ENCODE measurements around the gene HDAC3.
"Not testable (repeated sequence)": the region's sequence is repeated elsewhere in the genome, so short reads cannot be mapped to it uniquely, and the experiment has no call there.

The HDAC3 gene

DNA sequence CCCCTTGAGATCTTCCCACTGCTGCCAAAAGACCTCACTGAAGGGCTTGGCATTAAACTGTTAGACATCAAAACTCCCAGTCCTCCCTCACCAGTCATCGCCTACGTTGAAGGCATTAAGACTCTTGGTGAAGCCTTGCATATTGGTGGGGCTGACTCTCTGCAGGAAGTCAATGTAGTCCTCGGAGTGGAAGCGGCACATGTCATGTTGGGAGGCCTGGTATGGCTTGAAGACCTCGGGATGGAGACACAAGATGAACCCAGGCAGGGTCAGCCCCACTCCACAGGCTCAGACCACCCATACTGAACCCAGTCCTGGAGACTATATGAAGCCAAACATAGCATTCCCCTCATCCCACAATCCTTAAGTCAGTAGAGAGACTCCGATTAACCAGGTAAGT, 1.9 kb downstream of the HDAC3 start:
- no peak for DNase-seq (ENCODE audit: low read depth, low spot score)

DNA sequence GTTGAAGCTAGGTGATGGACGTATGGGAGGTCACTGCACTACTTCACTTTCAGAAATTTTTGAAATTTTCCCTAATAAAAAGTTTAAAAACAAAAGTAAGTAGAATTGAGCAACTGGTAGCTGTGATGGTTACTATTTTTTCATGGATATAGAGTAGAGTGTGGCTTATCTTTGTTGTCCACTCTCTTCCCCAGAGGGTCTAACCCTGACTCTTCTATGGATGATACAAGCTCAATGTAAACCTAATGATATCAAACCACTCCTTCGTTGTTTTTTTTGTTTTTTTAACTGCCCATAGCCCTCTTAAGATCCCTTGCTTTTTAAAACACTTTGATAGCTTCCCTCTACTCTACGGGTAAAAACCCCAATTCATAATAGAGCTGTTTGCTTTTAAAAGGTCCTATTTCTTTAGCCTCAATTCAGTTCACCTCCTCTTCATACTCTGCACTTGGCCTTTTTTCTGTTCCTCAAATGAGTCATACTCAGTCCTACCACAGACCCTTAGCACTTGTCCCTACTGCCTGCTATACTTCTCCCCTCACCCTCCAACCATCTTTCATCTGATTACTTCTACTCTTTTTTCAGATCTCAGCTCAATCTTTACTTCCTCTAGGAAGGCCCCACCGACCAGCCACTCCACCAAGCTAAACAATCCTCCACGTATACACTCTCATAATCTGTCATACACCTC, 2.6 kb downstream of the HDAC3 start:
- no peak for DNase-seq (ENCODE audit: low read depth, low spot score)

DNA sequence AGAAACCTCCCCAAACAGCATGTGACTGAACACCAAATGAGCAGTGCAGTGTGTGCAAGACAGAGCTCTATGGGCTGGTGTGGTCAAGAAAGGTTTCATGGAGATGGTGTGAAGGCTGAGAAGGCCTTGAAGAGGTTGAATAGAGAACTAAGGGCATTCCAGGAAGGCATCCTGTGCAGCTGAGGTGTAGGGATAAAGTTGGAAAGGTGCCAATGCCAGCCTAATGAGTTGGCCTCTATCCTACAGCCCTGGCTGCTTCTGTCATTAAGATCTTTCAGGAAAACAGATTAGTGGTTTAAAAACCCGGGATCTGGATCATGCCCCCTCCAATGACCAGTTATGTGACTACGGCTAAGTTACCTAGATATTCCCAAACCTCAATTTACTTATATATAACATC, 4.0 kb downstream of the HDAC3 start:
- DNase-seq (ENCODE audit: low read depth, low spot score) = no peak

DNA sequence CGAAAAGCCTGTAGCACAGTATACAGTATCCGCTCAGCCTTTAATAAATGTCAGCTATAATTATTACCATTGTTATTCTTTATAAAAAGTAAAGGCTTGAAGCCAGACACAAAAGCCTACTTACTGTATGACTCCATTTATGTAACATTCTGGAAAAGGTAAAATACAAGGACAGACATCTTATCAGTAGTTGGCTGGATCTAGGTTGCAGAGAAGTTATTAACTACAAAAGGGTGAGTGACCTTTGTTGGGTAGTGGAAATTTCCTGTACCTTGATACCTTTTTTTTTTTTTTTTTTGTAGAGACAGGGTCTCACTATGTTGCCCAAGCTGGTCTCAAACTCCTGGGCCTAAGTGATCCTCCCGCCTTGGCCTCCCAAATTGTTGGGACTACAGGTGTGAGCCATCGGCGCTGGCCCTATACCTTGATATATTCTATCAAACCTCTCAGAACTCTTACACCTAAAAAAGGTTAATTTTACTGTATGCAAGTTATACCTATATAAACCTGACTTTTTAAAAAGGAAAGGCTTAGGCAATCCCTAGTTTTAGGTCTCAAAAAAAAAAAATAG, 6.0 kb downstream of the HDAC3 start:
- DNase-seq (ENCODE audit: low read depth, low spot score) = no peak

DNA sequence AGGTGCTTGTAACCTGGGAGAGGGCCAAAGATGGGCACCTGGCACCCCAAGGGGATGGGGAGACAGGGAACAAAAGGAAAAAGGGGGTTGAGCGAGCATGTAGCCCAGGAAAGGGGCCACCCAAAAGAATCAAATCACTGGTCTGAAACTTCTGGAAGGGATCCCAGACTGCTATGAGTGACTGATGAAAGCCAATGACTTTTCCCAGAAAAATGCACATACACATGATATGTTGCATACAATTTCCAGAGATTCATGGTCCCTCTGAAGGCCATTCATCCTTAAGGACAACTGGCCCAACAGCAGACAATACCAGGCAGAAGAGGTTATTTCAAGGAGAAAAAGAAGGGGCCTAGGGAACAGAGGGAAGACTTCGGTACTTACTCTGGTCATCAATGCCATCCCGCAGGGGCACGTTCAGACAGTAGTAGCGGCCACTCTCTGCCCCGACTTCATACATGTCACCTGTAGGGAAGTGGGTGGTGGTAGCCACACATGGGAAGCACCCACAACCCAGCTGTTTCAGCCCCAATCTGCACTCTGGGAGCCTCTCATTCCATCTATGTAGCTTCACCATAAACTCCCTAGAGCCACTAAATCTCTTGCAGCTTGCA, 8.4 kb downstream of the HDAC3 start:
- DNase-seq (ENCODE audit: low read depth, low spot score) = no peak

DNA sequence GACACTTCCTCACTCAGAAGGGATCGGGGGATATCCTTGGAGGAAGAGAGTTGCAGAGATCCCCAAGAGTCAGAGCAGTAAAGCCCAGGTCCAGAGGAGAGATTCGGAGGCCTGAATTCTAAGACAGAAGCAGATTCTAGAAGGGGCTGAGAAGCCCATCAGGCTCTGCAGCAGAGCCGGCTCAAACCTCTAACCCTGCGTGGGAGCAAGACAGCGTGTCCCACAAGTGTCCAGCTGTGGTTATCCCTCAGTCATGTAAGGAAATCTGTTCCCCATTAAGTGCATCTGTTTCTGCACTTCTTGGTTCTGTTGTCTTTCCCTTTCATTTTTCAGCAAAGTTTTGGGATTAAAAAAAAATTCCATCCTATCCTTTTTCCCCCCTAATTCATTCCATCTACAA, 13.0 kb downstream of the HDAC3 start:
- DNase-seq (ENCODE audit: low read depth, low spot score) = no peak

DNA sequence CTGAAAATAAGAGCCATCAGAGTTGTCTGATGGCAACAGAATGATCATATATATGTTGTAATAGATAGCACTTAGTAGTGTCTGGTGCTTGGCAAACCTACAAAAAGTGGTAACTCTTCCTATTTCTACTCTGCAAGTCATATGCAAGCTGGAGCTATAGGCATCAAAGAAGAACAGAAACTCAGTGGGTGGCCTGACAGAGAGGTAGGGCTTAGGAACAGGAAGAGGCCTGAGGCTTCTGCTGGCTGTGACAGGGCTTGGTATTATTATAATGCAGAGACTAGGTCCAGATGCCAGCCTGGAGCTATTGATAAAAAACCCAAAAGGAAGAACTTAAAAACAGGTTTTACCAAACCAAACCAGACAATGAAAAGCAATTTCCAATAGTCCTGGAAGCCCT, 13.5 kb downstream of the HDAC3 start:
- no peak for DNase-seq (ENCODE audit: low read depth, low spot score)

DNA sequence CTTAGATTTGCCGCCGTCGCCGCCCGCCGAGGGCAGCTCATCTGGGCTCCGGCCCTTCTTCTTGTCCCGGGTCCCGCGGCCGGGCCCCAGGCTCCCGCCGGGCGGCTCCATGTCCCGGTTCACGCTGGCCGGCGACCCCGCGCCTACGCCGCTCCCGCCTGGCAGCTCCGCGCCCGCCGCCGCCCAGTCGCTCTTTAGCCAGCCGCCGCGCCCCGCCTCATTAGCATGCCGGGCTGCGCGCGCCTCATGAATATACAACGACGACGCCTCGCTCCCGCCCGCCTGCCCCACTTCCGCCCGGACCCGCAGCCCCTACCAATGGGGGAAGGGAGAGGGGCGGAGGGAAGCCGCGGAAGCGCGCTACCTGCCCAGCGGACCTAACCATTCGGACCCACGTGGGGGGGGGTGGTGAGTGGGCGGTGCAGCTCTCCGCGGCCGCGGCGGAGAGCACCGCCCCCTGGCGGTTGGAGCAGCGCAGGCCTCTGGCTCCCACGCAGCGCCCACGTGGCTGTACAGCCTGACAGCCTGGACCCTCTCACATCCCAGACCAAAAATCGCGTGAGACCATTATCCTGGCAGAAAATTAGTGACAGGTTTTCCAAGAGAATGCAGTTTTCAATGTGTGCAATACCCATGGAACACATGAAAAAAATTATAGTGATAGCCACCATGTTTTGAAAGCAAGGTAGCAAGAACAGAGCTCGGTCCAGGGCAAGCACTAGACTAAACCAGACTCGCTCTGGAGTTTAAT, 17.7 kb downstream of the HDAC3 start, which contains the start of gene DIAPH1:
Gene DIAPH1 (minus strand): TSS at position 197 of the 751 bp plus-strand sequence. CDS start 86 bp downstream, at position 111.
- DNase-seq (ENCODE audit: low read depth, low spot score) = peak; percentile 90

DNA sequence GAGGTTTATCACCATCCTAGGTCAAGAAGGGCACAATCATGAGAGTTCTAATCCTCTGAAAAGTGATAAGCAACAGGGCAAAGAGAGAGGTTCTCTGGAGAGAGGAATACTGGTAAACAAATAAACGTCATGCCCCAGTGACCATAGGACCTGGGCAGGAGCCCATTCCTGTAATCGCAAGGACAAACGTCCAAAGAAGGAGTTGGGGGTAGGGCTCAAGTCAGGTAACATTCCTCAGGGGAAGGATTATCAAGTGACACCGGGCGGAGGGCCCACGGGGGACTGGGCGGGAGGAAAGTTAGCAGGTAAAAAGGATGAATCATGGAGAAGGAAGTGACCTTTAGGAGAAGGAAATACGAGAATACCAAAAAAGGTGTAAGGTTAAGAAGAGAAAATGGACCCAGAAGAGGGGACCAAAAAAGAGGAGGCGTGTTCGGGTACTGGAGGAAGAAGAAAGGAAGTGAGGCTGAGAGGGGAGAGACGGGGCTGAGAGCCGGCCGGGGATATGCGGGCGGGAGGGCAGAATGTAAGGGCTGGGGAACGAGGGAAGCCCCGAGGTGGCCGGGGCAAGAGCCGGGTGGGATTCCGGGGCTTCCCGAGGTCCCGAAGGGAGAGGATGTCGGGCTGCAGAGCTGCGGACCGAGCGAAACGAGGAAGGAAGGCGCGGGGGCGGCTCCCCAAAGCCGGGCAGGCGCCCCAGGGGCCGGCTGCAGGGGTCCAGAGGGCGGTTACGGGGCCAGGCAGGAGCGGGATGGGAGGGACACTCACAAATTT, 18.4 kb downstream of the HDAC3 start:
- no peak for DNase-seq (ENCODE audit: low read depth, low spot score)

DNA sequence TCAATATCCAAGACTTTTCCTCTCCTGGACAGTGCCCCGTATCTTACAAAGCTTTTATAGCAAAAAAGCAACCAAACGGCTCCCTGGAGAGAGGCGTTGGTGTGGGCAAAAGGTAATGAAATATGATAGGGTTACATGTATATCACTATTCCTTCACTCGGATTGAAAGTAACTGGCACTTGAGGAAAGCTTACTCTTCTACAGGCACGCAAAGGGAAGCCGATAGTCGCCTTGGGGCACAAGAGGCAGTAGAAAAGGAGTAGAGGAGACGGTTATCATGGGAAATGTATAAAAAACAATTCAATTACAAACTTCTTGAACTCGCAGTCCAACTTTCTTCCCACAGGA, 19.0 kb downstream of the HDAC3 start:
- no peak for DNase-seq (ENCODE audit: low read depth, low spot score)

DNA sequence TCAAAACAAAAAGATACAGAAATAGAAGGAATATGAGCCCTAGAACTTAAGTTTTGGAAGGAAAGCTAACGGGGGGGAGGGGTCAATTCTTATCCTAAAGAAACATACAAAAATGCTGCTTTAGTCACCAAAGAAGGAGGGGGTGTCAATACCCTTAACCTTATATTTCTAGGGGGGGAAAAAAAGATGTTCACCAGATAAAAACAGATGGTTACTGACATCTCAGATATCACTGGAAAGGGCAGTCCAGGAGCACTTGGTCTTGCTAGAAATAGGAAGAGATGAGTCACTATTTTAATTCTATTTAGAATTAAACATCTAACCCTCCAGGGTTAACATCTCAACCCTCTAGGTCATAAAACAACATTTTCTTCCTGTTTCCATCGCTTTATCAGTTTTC, 19.5 kb downstream of the HDAC3 start:
- no peak for DNase-seq (ENCODE audit: low read depth, low spot score)

DNA sequence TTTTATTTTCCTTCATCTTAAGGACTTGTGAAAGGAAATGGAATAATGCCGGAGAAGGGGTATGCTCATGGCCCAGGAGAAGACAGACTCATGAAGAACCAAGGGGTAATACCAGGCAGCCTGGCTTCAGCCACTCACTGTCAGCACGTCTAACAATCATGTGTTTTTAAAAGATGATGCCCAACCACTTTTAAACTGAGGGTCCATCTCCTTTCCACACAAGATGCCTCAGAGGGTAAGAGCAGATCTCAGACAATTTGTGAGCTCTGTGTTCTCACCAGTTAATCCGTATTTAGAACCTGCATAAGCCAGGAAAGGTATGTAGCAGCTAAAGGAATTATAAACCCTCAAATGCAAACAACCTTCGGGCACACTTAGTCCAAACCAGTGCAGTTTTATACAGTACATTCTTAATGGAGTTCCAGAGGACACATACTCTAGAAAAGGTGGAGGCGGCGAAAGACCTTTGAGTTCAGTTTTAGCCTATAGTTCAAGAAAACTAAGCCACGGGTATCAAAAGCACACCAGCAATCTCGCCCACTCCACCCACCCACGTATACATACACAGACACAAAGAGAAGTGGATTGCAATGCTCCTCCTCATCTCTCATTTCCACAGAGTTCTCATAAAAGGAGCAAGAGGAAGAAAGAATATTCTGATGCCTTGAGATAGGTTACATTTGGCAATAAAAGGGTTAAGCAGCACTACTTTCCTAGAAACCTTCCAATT, 20.5 kb downstream of the HDAC3 start:
- DNase-seq (ENCODE audit: low read depth, low spot score) = no peak

DNA sequence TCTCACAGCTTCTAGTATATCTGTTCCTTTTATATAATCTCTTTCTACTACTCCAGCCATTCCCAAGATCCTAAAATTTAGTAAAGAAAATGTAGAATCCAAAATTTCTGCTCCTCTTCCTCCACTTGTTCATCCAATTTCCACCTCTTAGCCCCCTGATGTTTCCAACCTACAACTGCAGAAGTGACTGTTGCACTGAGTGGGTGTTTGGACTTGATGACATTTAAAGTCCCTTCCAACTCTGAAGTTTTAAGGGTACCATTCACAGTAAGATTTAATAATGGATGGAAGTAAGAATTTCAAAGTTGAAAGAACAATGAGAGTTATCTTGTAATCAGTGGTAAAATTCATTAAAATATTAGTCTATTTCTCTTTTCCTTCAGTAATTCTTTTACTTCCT, 23.3 kb downstream of the HDAC3 start:
- no peak for DNase-seq (ENCODE audit: low read depth, low spot score)

DNA sequence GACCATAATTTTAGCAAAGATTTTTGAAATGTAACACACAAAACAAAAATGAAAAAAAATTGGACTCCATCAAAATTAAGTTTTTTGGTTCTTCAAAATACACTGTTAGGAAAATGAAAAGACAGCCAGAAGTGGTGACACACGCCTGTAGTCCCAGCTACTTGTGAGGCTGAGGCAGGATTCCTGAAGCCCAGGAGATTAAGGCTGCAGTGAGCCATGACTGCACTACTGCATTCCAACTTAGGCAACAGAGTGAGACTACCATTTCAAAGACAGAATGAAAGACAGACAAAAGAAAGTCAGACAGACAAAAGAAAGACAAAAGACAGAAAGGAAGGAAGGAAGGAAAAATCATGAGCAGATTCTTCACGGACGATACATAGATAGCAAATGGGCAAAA, 25.4 kb downstream of the HDAC3 start:
- DNase-seq (ENCODE audit: low read depth, low spot score) = no peak

DNA sequence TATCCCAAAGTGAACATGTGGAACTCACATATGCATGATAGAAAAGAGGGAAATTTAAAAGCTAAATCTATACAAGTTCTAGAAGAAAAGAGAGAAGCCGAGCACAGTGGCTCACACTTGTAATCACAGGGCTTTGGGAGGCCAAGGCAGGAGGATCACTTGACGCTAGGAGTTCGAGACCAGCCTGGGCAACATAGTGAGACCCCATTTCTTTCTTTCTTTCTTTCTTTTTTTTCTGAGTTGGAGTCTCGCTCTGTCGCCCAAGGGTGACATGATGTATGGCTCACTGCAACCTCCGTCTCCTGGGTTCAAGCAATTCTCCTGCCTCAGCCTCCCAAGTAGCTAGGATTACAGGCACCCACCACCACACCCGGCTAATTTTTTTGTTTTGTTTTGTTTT, 26.7 kb downstream of the HDAC3 start:
- DNase-seq (ENCODE audit: low read depth, low spot score) = not testable (repeated sequence)

DNA sequence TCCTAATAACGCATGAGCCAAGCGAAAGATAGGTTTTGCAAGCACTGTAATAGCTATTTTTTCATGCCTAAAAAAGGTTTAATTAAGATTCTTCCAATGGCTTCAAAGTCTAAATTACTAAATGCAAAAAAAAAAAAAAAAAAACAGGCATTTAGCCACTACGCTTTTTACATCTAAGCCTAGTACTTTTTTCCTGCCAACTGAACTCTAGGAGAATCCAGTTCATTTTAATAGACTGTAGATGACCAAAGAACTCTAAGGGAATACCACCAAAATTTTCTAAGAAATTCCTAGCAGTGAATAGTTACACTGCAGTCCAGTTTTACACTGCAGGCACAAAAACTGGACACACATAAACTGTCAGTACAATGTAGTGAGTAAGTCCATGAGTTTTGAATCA, 27.6 kb downstream of the HDAC3 start:
- DNase-seq (ENCODE audit: low read depth, low spot score) = no peak

DNA sequence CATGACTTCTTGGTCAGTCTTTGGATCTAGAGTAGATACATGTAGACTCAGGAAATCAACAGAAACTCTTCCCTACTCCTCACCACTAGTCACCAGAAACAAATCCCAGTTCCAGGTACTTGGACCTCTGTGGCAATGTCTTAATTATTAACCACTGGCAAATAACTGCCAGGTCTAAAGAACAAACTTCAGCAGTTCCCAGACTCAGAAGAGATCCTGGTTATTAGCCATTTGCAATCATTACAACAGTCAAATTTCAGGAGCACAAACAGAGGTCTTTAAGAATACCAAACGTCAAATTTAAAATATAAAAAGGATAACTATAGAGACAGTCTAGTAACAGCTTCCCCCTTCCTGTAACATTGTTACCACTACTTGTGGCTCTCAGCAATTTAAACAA, 28.1 kb downstream of the HDAC3 start:
- no peak for DNase-seq (ENCODE audit: low read depth, low spot score)

DNA sequence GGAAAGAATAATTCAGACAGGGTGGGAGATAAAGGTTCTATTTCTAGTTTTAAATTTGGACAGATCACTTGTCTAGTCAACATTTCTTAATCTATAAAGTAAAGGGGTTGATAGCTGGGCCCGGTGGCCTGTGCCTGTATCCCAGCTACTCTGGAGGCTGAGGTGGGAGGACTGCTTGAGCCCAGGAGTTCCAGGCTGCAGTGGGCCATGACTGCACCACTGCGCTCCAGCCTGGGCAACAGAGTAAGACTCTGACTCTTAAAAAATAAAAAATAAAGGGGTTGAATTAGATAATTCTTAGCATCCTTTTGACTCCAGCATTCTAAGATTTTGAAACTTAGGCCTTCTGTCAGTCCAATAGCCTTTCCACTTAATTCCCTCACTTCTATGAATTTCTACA, 28.6 kb downstream of the HDAC3 start:
- DNase-seq (ENCODE audit: low read depth, low spot score) = no peak

DNA sequence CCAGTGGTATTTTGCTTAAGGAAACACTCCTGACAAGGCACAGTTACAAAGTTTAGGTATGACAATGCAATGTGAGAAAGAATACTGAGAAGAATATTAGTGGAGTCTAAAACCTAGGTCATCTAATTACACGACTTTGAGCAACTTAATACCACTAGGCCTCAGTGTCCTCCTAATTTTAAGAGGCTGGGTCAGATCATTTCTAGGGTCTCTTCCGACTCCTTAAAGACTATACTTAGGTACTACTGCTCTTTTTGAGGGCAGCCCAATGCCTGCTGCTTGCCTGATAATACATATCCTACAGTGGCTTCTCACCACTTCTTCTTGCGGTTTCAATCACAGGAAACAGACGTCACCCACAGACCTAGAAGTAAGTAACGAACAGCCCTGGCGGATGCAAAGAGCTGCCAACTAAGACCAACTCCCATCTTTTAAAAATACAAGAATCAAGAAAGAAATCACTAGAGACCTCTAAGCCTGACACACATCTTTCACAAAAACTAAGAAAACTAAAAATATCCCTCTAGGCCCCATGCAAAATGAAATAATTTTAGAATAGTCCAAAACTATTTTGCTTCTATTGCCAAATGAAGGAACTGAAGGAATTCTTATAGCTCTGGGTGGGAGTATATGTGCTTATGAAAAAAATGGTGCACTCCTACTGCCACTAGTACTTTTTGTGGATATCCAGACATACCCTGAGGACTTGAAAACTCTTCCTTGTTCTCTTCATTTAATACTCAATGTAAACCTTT, 30.9 kb downstream of the HDAC3 start:
- no peak for DNase-seq (ENCODE audit: low read depth, low spot score)

DNA sequence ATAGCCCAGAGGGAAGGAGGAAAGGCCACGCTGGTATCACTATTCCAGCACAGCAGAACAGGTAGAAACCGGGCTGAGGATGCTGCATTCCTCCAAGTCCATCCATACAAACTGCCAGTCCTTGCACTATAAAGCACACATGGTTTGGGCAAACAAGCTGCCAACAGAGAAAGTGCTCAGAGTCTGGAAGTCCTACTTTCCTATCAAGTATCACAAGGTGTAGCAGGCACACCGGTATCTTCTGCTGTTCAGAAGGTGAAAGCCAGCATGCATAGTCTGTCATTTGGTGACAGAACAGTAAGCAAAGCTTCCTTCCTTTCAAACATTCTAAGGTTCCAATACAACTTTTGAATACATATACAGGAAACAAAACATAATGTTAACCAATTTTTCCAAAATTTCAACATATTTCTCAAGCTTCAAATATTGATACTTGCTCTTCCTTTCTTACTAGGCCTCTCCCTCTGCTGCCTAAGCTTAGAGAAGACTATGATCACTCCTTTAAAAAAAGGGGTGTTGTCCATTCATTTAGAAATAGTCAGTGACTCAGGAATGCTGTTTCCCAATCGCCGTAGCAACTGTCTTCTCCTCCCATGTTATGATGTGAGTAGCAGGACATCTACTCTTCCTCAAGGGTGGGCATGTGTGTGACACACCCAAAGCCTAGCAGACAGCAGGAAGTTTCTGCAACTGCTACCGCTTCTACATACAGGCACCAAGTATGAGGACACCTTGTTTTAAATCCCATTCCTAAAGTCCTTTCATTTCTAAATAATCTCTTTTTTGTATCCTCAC, 32.5 kb downstream of the HDAC3 start:
- no peak for DNase-seq (ENCODE audit: low read depth, low spot score)

Measured in brain pericyte (primary cell).